GM18519 (cell line): ENCODE data around the gene SLC7A11.
"Not testable (repeated sequence)": the region's sequence is repeated elsewhere in the genome, so short reads cannot be mapped to it uniquely, and the experiment has no call there.

Experiments used
- ATAC-seq: cut with Tn5 transposase; IDR thresholded peaks from one replicate; pipeline ENCODE4 v1.9.1; 2021; ENCODE audit warnings: mild to moderate bottlenecking, moderate library complexity; ENCODE audit not compliant: unreplicated experiment, low FRiP score

The SLC7A11 gene

DNA sequence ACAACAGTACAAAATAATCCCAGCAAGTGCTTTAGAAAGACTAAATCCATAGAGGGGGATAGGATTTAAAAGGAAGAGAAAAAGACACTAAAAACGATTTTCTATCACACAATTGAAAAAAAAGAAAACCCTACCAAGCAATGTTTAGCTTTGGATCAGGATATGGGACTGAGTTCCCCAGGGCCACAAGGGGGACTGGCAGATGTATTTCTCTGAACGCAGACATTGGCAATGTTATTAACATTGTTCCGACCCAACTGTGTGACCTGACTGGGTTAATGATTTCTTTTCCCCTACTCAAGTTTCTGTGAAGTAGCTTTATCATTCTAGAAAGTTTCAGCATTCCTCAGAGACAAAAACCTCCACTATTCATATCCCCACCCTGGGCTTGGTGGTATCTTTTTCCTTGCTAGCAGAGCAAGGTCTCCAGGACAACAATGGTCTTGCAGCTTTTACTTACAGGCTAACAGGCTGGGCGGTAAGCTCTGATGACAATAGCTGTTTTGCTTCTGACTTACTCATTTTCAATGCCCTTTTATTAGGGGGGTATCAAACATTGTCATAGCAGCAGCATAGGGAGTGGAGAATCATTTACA is 25.8 kb downstream of the SLC7A11 start:
- no peak for ATAC-seq

DNA sequence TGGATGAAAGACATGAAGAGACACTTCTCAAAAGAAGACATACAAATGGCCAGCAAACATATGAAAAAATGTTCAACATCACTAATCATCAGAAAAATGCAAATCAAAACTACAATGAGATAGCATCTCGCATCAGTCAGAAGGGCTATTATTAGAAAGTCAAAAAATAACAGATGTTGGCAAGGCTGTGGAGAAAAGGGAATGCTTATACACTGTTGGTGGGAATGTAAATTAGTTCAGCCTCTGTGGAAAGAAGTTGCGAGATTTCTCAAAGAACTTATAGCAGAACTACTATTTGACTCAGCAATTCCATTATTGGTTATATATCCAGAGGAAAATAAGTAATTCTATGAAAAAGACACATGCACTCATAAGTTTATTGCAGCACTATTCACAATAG is 31.6 kb downstream of the SLC7A11 start:
- ATAC-seq: not testable (repeated sequence)

DNA sequence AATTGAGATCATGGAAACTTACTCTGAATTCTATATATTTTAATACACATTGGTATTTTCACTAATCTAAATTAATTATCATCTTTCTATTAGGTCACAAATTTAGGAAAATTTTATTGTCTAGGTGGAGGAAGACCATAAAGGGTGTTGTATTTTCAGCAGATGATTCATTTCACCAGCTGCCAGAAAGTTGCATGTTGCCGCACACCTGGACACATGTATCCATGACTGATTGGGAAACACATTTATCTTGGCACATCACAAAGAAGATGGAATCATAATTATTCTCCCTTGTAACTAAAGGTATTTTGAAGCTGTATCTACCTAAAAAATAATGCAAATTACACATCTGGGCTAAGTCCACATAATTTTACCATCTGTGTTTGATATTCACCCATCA is 33.1 kb downstream of the SLC7A11 start:
- ATAC-seq: no peak

DNA sequence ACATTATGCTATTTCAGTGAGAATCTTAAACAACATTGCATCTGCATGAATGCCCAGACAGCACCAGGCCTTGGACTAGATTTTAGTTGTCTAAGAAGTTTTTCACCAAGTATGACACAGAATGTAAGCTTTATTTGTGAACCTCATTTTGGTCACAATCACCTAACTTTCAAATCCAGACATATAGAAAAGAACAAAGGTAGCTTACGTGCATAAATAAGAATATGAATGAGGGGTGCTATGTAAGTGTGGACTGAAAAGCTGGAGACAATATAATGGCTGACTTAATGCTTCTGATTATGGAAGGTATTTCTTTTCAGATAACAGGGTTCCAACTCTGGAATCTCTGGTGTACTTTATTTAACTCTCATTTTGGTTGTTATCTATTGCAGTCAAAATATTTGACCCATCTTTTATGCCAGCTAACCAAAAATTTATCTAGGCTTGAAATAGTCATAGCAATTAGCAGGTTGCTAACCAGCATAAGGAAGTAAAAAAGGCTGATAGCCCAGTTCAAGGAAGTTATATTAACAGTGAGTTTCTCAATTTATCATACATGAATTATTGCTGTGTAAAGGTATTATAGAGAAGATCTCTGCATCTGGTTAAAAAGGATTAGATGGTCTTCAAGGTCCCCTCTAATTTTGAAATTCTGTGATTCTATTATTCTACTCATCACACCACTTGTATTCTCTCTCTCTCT is 36.5 kb downstream of the SLC7A11 start:
- ATAC-seq: no peak

DNA sequence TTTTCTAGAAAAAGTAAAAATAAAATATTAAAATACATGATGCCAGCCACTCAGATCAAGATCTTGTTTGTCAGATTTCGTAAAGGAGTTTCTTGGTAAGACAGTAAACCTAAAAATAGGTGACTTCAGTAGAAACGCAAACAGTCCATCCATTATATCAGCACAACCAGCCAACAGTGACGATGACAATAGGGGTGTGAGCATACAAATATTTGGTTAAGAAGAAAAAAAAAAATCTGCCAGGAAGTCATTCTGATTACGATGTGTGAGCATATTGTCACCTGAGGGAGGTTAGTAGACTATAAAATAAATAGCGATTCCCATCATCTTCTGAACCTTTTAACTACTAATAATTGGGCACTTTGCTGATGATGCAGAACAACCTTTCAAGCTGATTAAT is 37.6 kb downstream of the SLC7A11 start:
- no peak for ATAC-seq

DNA sequence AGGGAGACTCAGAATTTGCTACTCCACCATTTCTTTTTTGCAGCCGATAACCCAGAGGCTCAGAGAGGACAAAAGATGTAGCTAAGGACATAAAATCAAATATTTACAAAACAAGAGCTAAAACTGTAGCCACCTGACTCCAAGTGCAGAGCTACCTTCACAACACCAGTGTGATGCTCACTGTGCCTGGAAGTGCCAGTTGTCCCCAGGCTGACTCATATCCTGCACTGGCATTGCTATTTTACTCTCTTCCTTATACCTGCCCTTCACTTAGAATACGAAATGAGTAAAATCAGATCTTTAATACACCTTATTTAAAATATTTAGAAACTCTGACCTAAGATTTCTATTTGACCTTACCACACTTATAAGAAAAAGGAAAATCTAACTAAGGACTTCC is 39.5 kb downstream of the SLC7A11 start:
- ATAC-seq: no peak

DNA sequence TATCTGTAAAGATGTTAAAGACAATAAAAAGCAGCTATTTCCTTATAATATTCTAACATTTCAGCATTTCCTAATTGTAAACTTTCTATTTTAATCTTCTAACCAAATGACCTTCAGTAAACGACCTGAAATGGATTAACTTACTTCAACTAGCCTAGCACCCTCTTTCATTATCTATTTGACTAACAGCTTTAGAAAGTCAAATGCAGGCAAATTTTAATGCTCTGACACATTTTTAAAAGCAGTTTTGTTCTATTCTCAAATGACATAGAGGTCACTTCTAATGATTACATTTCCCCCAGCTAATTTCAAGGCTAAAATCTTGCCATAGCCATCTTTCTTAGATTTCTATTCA is 41.9 kb downstream of the SLC7A11 start:
- no peak for ATAC-seq

DNA sequence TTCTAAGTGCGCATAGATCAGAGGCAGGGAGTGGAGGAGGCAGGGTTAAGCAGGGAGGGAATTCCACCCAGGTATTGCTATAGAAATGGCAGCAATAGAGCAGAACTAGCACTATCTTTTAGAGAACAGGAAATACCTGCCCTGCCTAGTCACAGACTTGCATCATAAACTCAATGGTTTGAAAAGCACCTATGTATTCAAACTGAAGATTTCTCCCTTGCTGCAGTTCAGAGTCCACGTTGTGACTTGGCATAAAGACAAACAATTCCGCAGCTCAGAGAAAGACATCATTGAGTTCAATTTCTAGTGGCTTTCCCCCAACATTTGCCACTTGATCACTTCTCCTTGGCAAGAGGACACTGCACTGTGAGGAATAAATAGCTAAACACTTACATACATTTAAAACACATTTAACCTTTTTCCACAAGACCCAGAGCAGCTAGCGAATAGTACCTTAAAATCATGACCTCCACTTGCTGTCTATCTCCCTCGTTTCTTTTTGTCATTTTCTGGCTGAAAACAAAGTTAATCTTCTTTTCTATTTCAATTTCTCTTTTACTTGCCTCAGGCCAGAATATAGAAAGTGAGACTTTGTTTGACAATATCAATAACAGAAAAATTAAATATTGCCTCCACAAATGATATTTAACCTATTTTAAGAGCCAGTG is 42.4 kb downstream of the SLC7A11 start:
- peak; percentile 47 for ATAC-seq

DNA sequence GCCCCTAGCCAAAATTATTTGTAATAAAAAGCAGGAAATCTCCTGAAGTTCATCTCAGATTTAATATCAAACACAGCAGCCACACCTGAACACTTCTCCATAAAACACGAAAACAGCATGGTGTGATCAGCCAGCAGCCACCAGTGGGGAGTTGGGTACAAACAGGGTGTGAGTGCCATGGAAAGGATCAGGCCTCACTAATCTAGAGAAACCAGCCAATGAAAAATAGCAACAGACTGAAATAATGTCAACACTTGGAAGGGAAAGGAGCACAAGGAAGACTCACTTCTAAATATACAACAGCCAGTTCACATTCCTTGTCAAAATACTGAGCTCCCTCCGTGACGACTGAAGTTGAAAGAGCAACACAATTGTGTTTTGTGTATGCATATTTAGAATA is 46.0 kb downstream of the SLC7A11 start:
- no peak for ATAC-seq

DNA sequence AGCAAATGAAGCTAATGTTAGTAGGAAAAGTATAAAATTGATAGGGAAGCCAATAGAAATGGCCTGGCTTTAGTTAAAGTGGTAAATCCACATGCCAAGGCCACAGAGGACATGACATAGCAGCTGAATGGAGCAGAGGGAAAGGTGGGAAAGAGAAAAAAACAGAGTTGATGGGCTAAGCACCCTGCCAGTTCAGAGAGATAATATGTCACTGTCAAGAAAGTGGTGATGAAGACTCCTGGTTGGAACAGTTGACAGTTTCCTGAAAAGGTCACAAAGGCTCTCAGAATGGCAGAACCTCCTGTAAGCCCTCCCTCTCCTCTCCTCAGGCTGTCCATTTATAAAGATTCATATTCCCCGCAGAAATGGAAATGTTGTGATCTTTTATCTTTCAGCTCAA is 48.2 kb downstream of the SLC7A11 start:
- no peak for ATAC-seq

DNA sequence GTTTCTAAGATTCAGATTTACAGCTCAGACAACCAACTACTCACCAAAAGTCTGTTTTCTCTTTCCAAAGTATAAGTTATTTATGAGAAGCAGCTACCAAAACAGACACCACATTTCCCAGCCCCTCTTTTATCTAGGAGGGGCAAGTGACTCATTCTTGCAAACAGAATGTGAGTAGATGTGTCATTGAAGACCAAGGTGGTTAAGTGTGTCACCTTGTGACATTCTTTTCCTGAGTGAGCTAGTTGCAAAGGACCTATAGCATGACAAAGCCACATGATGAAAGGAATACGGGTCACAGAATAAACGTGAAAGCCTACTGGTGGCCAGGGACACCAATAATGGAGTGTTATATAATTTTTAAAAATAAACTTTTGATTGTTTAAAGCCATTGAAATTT is 50.0 kb downstream of the SLC7A11 start:
- no peak for ATAC-seq

DNA sequence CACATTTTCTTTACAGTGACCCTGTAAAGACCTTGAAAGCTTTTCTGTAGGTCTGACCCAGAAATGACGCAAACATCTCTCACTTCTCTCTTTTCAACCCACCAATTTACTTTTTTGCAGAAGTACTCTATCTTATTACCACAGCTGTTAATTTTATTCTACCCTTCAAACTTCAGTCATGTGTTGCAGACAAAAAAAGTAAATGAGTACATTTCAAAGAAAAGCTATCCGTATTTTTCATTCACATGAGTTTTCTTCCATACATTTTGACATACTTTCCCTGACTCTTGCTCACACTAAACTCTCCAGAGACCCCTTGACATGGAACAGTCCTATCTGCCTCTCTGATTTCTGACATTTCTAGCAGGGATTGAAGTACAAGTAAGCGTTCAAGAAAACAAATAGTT is 51.7 kb downstream of the SLC7A11 start:
- peak; percentile 99 for ATAC-seq

DNA sequence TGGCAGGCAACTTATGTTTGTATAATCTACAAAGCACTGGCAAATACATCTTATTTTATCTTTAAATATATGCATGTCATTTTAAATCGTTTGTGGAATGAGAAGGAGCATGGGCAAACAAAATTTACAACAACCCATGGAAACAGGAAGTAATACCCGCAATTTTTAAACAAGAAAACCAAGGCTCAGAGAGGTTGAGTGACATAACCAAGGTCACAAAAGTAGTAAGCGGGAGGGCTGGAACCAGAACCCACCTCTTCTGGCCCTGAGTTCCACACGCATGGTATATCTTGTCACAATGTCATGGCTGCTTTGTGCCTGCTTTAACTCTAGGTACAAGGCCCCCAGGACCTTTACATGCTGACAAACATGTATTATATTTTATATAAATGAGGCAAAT is 52.9 kb downstream of the SLC7A11 start:
- ATAC-seq: no peak

DNA sequence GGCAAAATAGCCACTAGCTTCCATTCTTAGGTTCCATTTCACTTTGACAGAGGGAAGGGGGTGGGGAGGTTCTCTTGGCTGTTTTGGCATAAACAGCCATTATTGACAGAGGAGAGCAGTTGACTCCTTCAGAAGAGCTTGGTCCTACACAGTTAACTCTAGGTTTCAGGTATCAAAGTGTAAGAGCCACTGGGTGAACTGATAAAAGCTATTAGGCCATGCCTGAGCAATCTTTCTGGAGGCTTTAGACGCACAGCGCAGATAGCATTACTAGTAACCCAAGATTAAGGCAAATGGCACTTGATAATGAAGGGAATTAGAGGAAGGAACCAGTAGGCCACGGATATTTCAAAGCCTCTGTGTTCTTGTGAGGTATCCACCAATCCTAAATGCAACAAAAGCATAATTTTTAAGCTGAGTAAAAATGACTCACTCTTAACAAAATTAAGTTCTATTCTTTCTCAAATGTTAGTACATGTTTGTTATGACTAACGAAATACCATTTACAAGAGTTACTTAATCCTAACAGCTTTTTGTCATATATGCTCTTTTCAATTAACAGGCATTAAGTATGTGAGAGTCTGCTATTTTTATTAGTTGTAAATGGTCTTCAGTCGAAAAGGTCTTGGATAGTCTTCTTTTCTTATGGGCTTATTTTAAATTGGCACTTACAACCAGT is 53.6 kb downstream of the SLC7A11 start:
- ATAC-seq: no peak

DNA sequence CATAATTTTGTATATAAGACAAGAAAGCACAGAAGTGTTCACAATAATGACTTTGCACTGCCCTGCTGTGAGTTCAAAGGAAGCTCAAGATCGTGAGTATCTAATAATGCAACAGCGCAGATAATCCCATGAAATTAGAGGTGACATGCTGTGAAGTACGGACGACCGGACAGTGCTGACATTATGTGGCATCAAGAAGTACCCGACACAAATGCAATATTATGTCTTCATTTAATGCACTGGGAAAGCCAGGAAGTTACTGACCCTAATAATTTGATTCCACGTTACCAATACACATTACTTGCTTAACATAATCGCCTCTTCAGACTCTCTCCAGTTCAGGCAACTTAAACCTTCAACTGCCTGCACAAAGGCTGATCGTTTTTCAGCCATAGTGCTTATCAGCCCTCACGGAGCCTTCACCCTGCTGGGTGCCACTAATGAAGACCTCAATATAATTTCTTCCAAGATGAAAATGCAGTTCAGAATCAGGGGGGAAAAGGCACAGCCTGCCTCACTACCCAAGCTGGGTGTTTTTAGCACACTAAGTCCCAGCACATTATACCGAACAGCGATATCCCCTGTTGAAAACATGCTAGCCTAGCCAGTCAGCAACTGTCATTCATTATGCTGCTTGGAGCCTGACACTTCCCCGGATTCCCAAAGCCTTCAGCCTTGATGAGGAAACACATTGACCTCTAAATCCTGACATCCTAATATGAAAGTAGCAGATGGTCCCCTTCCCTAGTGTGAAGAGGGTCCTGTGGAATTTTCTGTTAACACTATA is 56.1 kb downstream of the SLC7A11 start:
- ATAC-seq: no peak

DNA sequence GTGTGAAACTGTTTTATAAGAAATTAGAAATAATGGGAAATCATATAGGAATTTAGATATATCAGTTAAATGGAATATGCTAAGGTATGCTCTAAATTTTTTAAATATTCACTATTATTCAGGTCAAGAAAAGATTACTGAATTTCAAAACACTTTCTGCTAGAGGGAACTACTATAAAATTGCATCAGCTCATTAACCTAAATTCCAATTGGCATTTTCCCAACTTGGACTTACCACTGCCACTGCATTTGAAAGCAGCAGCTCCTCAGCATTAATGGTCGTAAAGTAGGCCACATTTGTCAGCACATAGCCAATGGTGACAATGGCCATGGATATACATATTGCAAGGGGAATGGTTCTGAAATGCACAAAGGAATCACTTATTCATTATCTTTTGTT is 57.3 kb downstream of the SLC7A11 start:
- no peak for ATAC-seq

DNA sequence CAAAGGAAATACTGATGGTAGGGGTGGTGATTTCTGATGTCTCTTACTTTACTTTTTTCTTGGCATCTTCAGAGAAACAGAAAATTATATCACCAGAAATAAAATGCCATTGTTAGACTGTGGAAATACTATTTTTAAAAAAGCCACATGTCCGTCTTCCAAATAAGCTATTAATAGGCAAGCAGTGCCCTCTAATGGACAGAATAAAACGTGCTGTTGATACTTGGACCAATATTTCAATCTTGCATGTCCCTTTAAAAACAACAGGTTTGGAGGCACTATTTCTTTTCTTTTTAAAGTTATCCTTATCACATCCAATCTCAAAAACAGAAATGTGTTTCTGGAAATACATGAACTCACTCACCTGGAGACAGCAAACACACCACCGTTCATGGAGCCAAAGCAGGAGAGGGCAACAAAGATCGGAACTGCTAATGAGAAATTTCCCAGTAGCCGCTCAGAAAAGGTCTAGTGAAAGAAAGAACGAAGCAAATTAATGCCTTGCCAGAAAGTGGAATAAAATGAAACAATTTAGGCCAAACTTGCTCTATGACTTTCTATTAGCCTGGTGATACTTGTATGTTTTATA is 59.2 kb downstream of the SLC7A11 start:
- peak; percentile 60 for ATAC-seq

DNA sequence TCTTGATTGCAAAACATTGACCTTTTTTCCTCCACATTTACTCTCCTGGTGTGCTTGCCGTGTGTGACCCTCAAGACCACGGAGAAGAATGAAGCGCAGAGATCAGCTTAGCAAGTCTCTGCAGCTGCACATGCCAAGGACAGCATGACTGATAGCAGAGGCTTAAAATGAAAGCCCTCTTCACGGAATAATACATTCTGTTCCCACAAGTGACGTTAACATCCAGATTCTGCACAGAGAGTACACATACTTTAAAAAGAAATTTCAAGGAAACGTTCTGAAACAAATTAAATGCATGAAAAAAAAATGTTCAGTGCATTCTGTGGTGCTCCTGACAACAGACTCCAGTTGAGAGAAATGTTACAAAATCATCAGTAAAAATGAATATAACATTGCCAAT is 60.9 kb downstream of the SLC7A11 start:
- no peak for ATAC-seq

DNA sequence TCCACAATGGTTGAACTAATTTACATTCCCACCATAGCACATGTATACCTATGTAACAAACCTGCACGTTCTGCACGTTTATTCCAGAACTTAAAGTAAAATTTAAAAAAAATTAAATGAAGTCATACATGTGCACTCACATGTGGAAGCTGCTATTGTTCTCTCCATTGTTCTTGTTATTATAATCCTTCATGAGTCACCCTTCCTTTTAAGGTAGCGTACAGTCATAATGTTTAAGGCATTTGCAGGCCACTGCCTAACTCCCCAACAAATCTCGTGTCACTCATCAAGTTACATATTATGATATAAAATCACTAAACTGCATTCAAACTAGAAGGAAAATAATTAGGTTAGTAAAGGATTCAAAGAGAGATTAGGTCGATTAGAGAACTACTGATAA is 63.6 kb downstream of the SLC7A11 start:
- peak; percentile 45 for ATAC-seq

DNA sequence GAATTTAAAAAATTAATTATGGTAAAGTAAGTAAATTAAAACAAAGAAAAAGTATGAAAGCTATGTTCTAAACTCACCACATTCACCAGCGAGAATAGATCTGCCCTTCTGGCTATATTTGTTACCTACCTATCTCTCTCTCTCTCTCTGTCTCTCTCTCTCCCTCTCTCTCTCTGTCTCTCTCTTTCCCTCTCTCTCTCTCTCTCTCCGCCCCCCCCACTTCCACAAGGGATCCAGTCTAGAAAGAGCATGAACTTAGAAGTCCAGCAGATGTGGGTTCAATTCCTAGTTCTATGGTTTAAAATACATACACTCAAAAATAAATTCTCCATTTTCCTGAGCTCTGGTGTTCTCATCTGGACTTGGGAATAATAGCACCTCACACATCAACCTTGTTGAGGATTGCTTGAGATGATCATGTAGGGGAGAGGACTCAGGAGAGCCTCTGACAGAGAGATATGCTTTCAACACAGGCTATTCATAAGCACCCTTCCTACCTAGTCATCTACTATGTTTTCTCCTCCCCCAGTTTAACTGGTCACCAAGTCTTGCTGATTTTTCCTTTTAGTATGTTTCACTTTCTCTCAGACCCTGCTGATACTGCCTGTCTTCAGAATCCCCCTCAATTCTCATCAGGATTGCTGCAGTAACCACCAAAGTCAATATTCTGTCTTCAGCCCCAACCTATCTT is 64.7 kb downstream of the SLC7A11 start:
- ATAC-seq: peak; percentile 61
